MCF 10A (cell line): ENCODE data around the gene ITGB3. TPM values are rescaled to one million over a fixed set of nuclear protein-coding genes. Genes with fewer than 3 reads are reported as not detected.

Experiments used
- BruUV-seq: library from RNA; stranded (reverse); fragments of 400-500 nt; replicated peaks from 2 replicates; lab custom pipeline; 2021; lab: Mats Ljungman, UMichigan
- CTCF ChIA-PET: fragments of 300-600 bp; sonication (Branson Sonifier 250); formaldehyde crosslinking; extraction: SDS; loops from one replicate; lab custom pipeline; 2021; ENCODE audit warnings: antibody characterized with exemption, inconsistent platforms; lab: Yijun Ruan, JAX
- POLR2A ChIA-PET: fragments of 300-600, 350-650 bp; sonication (Branson Sonifier 250); formaldehyde crosslinking; extraction: SDS; loops from one replicate; lab custom pipeline; 2020; ENCODE audit warnings: antibody characterized with exemption, inconsistent platforms; lab: Yijun Ruan, JAX
- DNase-seq: peaks from one replicate; pipeline ENCODE4 v3.0.0-alpha.2; 2018; ENCODE audit not compliant: unreplicated experiment
- H3K27ac Mint-ChIP-seq: one replicate; pipeline ENCODE4 v1.8.0; 2022; ENCODE audit warnings: mild to moderate bottlenecking, low read depth, mixed read lengths; ENCODE audit not compliant: unreplicated experiment
- H3K27me3 Mint-ChIP-seq: one replicate; pipeline ENCODE4 v1.8.0; 2022; ENCODE audit warnings: mixed read lengths; ENCODE audit not compliant: insufficient read depth, unreplicated experiment
- H3K36me3 Mint-ChIP-seq: one replicate; pipeline ENCODE4 v1.8.0; 2022; ENCODE audit warnings: mild to moderate bottlenecking, moderate library complexity, mixed read lengths; ENCODE audit not compliant: insufficient read depth, unreplicated experiment
- H3K4me1 Mint-ChIP-seq: one replicate; pipeline ENCODE4 v1.8.0; 2022; ENCODE audit warnings: mixed read lengths; ENCODE audit not compliant: insufficient read depth, unreplicated experiment
- H3K4me3 Mint-ChIP-seq: one replicate; pipeline ENCODE4 v1.8.0; 2022; ENCODE audit warnings: mild to moderate bottlenecking, moderate library complexity, mixed read lengths; ENCODE audit not compliant: unreplicated experiment
- H3K9me3 Mint-ChIP-seq: one replicate; pipeline ENCODE4 v1.8.0; 2022; ENCODE audit warnings: mixed read lengths; ENCODE audit not compliant: unreplicated experiment
- intact Hi-C: fragments of 100-400 bp; cut with micrococcal nuclease; formaldehyde crosslinking; loops from 2 replicates; pipeline ENCODE4 v1.14.1; 2022
- total RNA-seq: library from RNA; stranded (reverse); gene quantifications from 2 replicates; pipeline ENCODE4 v1.2.3, GENCODE V29; 2022
- TF ChIP-seq, protein P1 (sequence below): fragments of 200-600 bp; IDR thresholded peaks from one replicate; pipeline ENCODE4 v1.8.0; 2022; ENCODE audit warnings: antibody characterized with exemption, mild to moderate bottlenecking; ENCODE audit not compliant: unreplicated experiment

ITGB3 gene
- total RNA-seq, 1 experiment from 2014 or later: 1.1 TPM

DNA sequence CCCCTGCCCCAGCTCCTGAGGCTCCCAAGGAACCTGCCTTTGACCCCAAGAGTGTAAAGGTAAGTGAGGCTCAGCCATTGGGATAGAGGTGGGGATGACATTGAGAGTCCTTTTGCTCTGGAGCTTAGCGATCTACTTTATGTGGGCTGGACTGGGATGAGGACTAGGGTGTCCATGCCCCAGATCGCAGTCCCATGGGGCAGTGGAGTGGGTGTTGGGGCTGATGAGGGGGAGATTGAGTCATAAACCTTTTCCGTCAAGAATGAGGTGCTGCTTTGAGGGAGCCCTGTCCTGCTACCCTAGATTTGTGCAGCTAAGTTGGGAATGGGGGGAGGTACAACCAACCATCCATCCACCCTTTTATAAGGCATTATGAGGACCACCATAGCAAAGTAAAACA is 44.1 kb upstream of the ITGB3 start:
- Mint-ChIP-seq H3K9me3 (no peaks in the 10 kb centered on the region), H3K27me3 (peaks cover 27% of the 10 kb centered on the region), H3K4me3 (no peak overlapping the region), H3K27ac (no peak overlapping the region), H3K36me3 (no peaks in the 10 kb centered on the region), H3K4me1 (peaks cover 11% of the 10 kb centered on the region)
- CTCF ChIA-PET: no interaction called here
- DNase-seq: no peak
- intact Hi-C loops: no loop called here
- TF ChIP-seq, protein P1, sequence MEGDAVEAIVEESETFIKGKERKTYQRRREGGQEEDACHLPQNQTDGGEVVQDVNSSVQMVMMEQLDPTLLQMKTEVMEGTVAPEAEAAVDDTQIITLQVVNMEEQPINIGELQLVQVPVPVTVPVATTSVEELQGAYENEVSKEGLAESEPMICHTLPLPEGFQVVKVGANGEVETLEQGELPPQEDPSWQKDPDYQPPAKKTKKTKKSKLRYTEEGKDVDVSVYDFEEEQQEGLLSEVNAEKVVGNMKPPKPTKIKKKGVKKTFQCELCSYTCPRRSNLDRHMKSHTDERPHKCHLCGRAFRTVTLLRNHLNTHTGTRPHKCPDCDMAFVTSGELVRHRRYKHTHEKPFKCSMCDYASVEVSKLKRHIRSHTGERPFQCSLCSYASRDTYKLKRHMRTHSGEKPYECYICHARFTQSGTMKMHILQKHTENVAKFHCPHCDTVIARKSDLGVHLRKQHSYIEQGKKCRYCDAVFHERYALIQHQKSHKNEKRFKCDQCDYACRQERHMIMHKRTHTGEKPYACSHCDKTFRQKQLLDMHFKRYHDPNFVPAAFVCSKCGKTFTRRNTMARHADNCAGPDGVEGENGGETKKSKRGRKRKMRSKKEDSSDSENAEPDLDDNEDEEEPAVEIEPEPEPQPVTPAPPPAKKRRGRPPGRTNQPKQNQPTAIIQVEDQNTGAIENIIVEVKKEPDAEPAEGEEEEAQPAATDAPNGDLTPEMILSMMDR: no peak
- POLR2A ChIA-PET: interaction anchor here (0.5 to 0.8 kb wide), 3 partner anchors 20 to 106 kb away, joined by 3 read pairs; partner anchors contain the start of gene CDC27
- BruUV-seq: no TSS peak

DNA sequence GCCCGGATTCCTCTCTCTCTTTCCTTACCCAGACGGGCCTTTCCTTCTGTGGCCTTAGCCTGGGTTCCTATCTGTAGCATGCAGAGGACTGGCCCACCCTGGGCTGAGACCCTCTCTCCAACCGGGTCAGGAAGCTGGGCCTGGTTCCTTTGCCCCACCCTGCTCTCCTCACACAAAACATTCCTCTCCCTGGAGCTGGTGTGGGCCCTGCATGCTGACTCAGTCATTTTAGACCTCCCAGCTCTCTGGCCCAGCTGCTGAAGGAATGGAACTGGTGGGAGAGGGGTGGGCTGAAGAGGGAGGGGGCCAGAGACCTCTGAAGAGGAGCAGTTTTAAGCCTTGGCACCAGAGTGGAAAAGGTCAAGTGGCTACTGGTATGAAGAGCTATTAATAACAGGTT is 43.5 kb upstream of the ITGB3 start:
- H3K4me3 Mint-ChIP-seq: no peak overlapping the region
- intact Hi-C loops: no loop called here
- no peaks in the 10 kb centered on the region for H3K36me3 Mint-ChIP-seq
- peaks cover 9% of the 10 kb centered on the region for H3K4me1 Mint-ChIP-seq
- POLR2A ChIA-PET: interaction anchor here (0.6 to 1.1 kb wide), 2 partner anchors 17 to 39 kb away, joined by 3 read pairs; no protein-coding TSS in a partner anchor
- BruUV-seq: no TSS peak
- CTCF ChIA-PET: interaction anchor here (0.6 to 0.9 kb wide), 2 partner anchors 19 to 105 kb away, joined by 3 to 4 read pairs; no protein-coding TSS in a partner anchor
- TF ChIP-seq, protein P1: no peak
- no peak overlapping the region for H3K27ac Mint-ChIP-seq
- H3K9me3 Mint-ChIP-seq: no peaks in the 10 kb centered on the region
- peaks cover 32% of the 10 kb centered on the region for H3K27me3 Mint-ChIP-seq
- DNase-seq: no peak

- Mint-ChIP-seq H3K27me3 (peaks cover 32% of the 10 kb centered on the region), H3K36me3 (no peaks in the 10 kb centered on the region), H3K4me1 (peaks cover 2% of the 10 kb centered on the region), H3K9me3 (no peaks in the 10 kb centered on the region), H3K4me3 (no peak overlapping the region), H3K27ac (no peak overlapping the region)
- intact Hi-C loops: no loop called here
- TF ChIP-seq, protein P1: no peak
- DNase-seq: no peak
- POLR2A ChIA-PET: interaction anchor here (1.1 kb wide), 1 partner anchor 17 kb away, joined by 3 read pairs; no protein-coding TSS in a partner anchor
- CTCF ChIA-PET: interaction anchor here (0.6 to 0.9 kb wide), 2 partner anchors 19 to 105 kb away, joined by 3 to 4 read pairs; no protein-coding TSS in a partner anchor
- BruUV-seq: no TSS peak
These were observed 42.8 kb upstream of the ITGB3 start for GRCh38 chr17:47210779-47211178.

- no peak overlapping the region for H3K27ac Mint-ChIP-seq
- ChIA-PET POLR2A (interaction anchor here (0.7 kb wide), 1 partner anchor 29 kb away, joined by 3 read pairs; no protein-coding TSS in a partner anchor), CTCF (no interaction called here)
- intact Hi-C loops: no loop called here
- H3K36me3 Mint-ChIP-seq: no peaks in the 10 kb centered on the region
- no peaks in the 10 kb centered on the region for H3K9me3 Mint-ChIP-seq
- no peak for DNase-seq
- H3K4me1 Mint-ChIP-seq: no peaks in the 10 kb centered on the region
- BruUV-seq: no TSS peak
- no peak overlapping the region for H3K4me3 Mint-ChIP-seq
- peaks cover 32% of the 10 kb centered on the region for H3K27me3 Mint-ChIP-seq
- TF ChIP-seq, protein P1: no peak
These were observed 41.2 kb upstream of the ITGB3 start for GRCh38 chr17:47212458-47212857.
